Panc1 (cell line): Measurements from ENCODE around the gene CD320. TPM values are rescaled to one million over a fixed set of nuclear protein-coding genes. Genes with fewer than 3 reads are reported as not detected.
A peak's percentile ranks its signal among the peaks of the same experiment; 100 is the strongest.

Experiments used
- ATAC-seq: fragments of 200-7000 bp; cut with Tn5 transposase; 2 replicates; pipeline ENCODE4 v1.9.1; 2020; ENCODE audit warnings: mild to moderate bottlenecking, moderate library complexity
- BruUV-seq: library from RNA; stranded (reverse); fragments of 400-500 nt; replicated peaks from 2 replicates; lab custom pipeline; 2021; lab: Mats Ljungman, UMichigan
- CTCF ChIA-PET: fragments of 300-600 bp; sonication (Branson Sonifier 250); formaldehyde crosslinking; loops from one replicate; lab custom pipeline; 2022; ENCODE audit warnings: antibody characterized with exemption; lab: Charles Lee
- POLR2A ChIA-PET: fragments of 300-600 bp; sonication (Branson Sonifier 250); formaldehyde crosslinking; loops from one replicate; lab custom pipeline; 2022; ENCODE audit warnings: antibody characterized with exemption; lab: Charles Lee
- DNase-seq: peaks from one replicate; pipeline ENCODE4 v3.0.0-alpha.2; 2010; ENCODE audit warnings: low read depth, low spot score
- H3K27ac ChIP-seq: 2 replicates; pipeline ENCODE4 v1.5.1; 2011; ENCODE audit warnings: mild to moderate bottlenecking, low read length, inconsistent platforms
- H3K27me3 ChIP-seq: fragments of 200-500 bp; sonication (Bioruptor generic); 2 replicates; pipeline ENCODE4 v1.6.0; 2014; ENCODE audit warnings: low read length, inconsistent platforms; ENCODE audit not compliant: control insufficient read depth, insufficient read depth
- H3K36me3 ChIP-seq: fragments of 200-500 bp; sonication (Bioruptor generic); 2 replicates; pipeline ENCODE4 v1.5.1; 2014; ENCODE audit warnings: inconsistent platforms, mild to moderate bottlenecking, low read length, moderate library complexity; ENCODE audit not compliant: control insufficient read depth, insufficient read depth
- H3K4me1 ChIP-seq: 2 replicates; pipeline ENCODE4 v1.5.1; 2011; ENCODE audit warnings: inconsistent platforms, mild to moderate bottlenecking, low read length, moderate library complexity; ENCODE audit not compliant: control insufficient read depth, insufficient read depth
- H3K4me3 ChIP-seq, 2 experiments: 2 replicates each; pipeline ENCODE4 v1.5.1; 2011 to 2012; ENCODE audit warnings: low read depth in 2 of 2, low read length in 2 of 2, mild to moderate bottlenecking in 2 of 2, inconsistent platforms in 1 of 2, moderate library complexity in 1 of 2
- H3K9me3 ChIP-seq: fragments of 200-500 bp; sonication (Bioruptor generic); 2 replicates; pipeline ENCODE4 v1.5.1; 2014; ENCODE audit warnings: low read depth, mild to moderate bottlenecking, inconsistent platforms, low read length, moderate library complexity; ENCODE audit not compliant: control insufficient read depth, insufficient read depth
- CTCF ChIP-seq: fragments of 450-650 bp; IDR thresholded peaks from 2 replicates; pipeline ENCODE4 v1.5.1; 2017; ENCODE audit warnings: mild to moderate bottlenecking
- POLR2AphosphoS5 ChIP-seq: IDR thresholded peaks from 2 replicates; pipeline ENCODE4 v1.6.1; 2012; ENCODE audit warnings: mild to moderate bottlenecking, low read depth, low read length, moderate library complexity
- SIN3A ChIP-seq: IDR thresholded peaks from 2 replicates; pipeline ENCODE4 v1.6.1; 2012; ENCODE audit warnings: low read depth, mild to moderate bottlenecking, low read length, moderate library complexity, borderline replicate concordance; ENCODE audit not compliant: insufficient read depth
- TCF7L2 ChIP-seq: IDR thresholded peaks from 2 replicates; pipeline ENCODE4 v1.6.1; 2011; ENCODE audit warnings: mild to moderate bottlenecking, low read depth, low read length, inconsistent platforms
- in situ Hi-C: cut with HindIII; loops from 2 replicates; pipeline ENCODE4 v1.10.0; 2016; ENCODE audit warnings: low sequenced_read_pairs, low pct_unique_long_range_greater_than_20kb
- intact Hi-C: fragments of 100-400 bp; cut with micrococcal nuclease; formaldehyde crosslinking; loops from one replicate; pipeline ENCODE4 v1.10.0; 2022; ENCODE audit not compliant: unreplicated experiment
- total RNA-seq: library from RNA; stranded (reverse); gene quantifications from one replicate; pipeline ENCODE4 v1.2.1, GENCODE V29; 2021; ENCODE audit not compliant: unreplicated experiment
- TF ChIP-seq, protein P1 (sequence below), 2 experiments: IDR thresholded peaks; 2 replicates each; pipeline ENCODE4 v1.6.1; 2011 to 2012; ENCODE audit warnings: low read depth in 2 of 2, control low read depth in 1 of 2, low read length in 1 of 2, mild to moderate bottlenecking in 1 of 2, moderate library complexity in 1 of 2; ENCODE audit not compliant: insufficient read depth in 1 of 2

Gene CD320
- total RNA-seq, 1 experiment from 2014 or later = 120 TPM

- CTCF ChIA-PET = interaction anchor here (0.7 kb wide), 1 partner anchor 134 kb away, joined by 3 read pairs; no protein-coding TSS in a partner anchor
- Histone ChIP-seq H3K4me3 (peak overlapping the region; percentile 92 to 98), H3K36me3 (peaks cover 8% of the 10 kb centered on the region), H3K9me3 (no peaks in the 10 kb centered on the region), H3K27me3 (no peaks in the 10 kb centered on the region), H3K4me1 (peaks cover 14% of the 10 kb centered on the region), H3K27ac (peak overlapping the region; percentile 91)
- DNase-seq (no peak), ATAC-seq (no peak)
- POLR2A ChIA-PET = no interaction called here
- in situ Hi-C loops = no loop called here
- TF ChIP-seq TCF7L2 (no peak), CTCF (no peak), POLR2AphosphoS5 (no peak; the same call in 1 of the 2 replicates), SIN3A (no peak)
- TF ChIP-seq, protein P1, sequence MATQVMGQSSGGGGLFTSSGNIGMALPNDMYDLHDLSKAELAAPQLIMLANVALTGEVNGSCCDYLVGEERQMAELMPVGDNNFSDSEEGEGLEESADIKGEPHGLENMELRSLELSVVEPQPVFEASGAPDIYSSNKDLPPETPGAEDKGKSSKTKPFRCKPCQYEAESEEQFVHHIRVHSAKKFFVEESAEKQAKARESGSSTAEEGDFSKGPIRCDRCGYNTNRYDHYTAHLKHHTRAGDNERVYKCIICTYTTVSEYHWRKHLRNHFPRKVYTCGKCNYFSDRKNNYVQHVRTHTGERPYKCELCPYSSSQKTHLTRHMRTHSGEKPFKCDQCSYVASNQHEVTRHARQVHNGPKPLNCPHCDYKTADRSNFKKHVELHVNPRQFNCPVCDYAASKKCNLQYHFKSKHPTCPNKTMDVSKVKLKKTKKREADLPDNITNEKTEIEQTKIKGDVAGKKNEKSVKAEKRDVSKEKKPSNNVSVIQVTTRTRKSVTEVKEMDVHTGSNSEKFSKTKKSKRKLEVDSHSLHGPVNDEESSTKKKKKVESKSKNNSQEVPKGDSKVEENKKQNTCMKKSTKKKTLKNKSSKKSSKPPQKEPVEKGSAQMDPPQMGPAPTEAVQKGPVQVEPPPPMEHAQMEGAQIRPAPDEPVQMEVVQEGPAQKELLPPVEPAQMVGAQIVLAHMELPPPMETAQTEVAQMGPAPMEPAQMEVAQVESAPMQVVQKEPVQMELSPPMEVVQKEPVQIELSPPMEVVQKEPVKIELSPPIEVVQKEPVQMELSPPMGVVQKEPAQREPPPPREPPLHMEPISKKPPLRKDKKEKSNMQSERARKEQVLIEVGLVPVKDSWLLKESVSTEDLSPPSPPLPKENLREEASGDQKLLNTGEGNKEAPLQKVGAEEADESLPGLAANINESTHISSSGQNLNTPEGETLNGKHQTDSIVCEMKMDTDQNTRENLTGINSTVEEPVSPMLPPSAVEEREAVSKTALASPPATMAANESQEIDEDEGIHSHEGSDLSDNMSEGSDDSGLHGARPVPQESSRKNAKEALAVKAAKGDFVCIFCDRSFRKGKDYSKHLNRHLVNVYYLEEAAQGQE (IDR thresholded peaks at IDR 0.05; ENCODE audit: insufficient read depth in 1 of 2, low read depth in 2 of 2, low read length in 1 of 2) = no peak
- no TSS peak for BruUV-seq
- intact Hi-C loops = no loop called here
Measured at GRCh38 chr19:8322638-8322997, 14.5 kb upstream of the CD320 start.

DNA sequence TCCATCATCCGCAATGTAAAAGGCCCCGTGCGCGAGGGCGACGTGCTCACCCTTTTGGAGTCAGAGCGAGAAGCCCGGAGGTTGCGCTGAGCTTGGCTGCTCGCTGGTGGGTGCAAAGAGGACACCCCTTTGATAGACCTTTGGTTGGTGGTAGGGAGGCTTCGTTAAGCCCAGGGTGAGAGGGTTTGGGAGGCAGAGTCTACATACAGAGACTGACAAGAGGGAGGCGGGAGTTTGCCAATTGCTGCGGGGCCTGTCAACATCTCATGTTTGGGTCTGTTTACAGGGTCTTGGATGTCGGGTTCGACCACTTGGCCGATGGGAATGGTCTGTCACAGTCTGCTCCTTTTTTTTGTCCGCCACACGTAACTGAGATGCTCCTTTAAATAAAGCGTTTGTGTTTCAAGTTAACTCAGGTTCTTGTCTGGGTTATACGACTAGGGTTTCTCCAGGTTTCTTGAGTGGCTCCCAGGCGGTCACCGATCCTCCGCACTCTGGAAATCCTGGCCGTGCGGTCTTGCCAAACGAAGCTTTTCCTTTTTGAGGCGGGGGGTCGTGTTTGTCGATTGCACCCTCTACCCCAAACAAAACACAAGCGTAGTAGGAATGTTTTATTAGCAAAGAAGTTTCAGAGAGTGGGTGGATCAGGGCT lies 14.0 kb upstream of the CD320 start:
- Histone ChIP-seq H3K27me3 (no peaks in the 10 kb centered on the region), H3K9me3 (no peaks in the 10 kb centered on the region), H3K4me1 (peaks cover 14% of the 10 kb centered on the region), H3K36me3 (peaks cover 8% of the 10 kb centered on the region), H3K27ac (peak overlapping the region; percentile 91), H3K4me3 (peak overlapping the region; percentile 92 to 98)
- in situ Hi-C loops = no loop called here
- ATAC-seq (no peak), DNase-seq (no peak)
- intact Hi-C loops = no loop called here
- POLR2A ChIA-PET = no interaction called here
- no peak for TF ChIP-seq POLR2AphosphoS5
- TF ChIP-seq TCF7L2 = no peak
- TF ChIP-seq, protein P1 (IDR thresholded peaks at IDR 0.05; ENCODE audit: insufficient read depth in 1 of 2, low read depth in 2 of 2, low read length in 1 of 2) = no peak
- no peak for TF ChIP-seq SIN3A
- no peak for TF ChIP-seq CTCF
- CTCF ChIA-PET = interaction anchor here (0.6 kb wide), 1 partner anchor 19 kb away, joined by 8 read pairs; no protein-coding TSS in a partner anchor
- BruUV-seq = no TSS peak
